ENCODE results near the gene CPN2.

GRCh38 chr3:194298331-194299227 is 52.5 kb downstream of the CPN2 start:
- TF ChIP-seq POLR2A (IDR thresholded peaks at IDR 0.05; ENCODE audit: low read depth, low read length) (no peak), TAF1 (IDR thresholded peaks at IDR 0.05; ENCODE audit: low read depth, low read length) (no peak), POLR2AphosphoS5 (IDR thresholded peaks at IDR 0.05; ENCODE audit: low read depth, low read length) (no peak)
